ENCODE data around the gene PFDN5. TPM values are rescaled to one million over a fixed set of nuclear protein-coding genes. Genes with fewer than 3 reads are reported as not detected.

The PFDN5 gene
- total and polyA plus RNA-seq, 9 of the 15 experiments (the other 6 are each of a cell fraction or from before 2014, with no cell fraction given), result 361 to 1,636 (median 742) TPM

DNA sequence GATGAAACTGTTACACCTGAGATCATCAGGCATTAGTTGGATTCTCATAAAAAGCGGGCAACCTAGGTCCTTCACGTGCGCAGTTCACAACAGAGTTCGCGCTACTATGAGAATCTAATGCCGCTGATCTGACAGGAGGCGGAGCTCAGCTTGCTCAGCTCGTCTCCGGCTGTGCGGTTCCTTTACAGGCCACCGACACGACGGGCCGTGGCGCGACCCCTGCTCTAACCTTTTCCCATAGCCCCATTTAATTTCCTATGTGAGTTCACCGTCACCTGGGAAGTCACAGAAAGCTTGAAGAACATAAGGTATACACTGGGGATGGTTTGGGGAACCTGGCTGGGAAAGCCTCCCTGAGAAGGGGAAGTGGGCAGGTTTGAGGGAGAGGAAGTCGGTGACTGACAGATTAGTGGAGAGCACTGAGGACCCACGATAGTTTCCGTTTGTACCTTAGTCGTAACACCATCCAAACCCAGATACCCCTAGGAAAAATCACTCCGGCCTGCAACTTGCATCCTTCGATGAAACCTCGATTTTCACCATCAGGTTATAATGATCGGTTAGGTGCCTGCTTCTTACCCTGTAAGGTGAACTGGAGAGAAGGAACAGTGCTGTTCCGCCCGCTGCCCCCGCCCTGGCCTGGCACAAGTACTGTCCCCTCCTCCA, 28.9 kb downstream of the PFDN5 start (continued):
- TF ChIP-seq KAT7 (CRISPR knock-in tag; IDR thresholded peaks at IDR 0.05; ENCODE audit: borderline replicate concordance) (peak; percentile 94; the same call in 1 of the 2 replicates), SPI1 (IDR thresholded peaks at IDR 0.05; ENCODE audit: borderline replicate concordance, low read depth, low read length) (peak; percentile 99), ZBTB7A (IDR thresholded peaks at IDR 0.05; ENCODE audit: borderline replicate concordance, control insufficient read depth, low read depth, low read length) (0 out of 2 replicates have a peak, but pooled peaks have one; percentile 33), KDM5B (IDR thresholded peaks at IDR 0.05; ENCODE audit: insufficient replicate concordance, low read depth, low read length) (peak; percentile 68), BMI1 (IDR thresholded peaks at IDR 0.05; ENCODE audit: low read length) (no peak), CREB1 (IDR thresholded peaks at IDR 0.05) (no peak; the same call in 1 of the 2 replicates), CREB1 (CRISPR knock-in tag; IDR thresholded peaks at IDR 0.05) (0 out of 2 replicates have a peak, but pooled peaks have one; percentile 14)
- TF ChIP-seq, protein P1, sequence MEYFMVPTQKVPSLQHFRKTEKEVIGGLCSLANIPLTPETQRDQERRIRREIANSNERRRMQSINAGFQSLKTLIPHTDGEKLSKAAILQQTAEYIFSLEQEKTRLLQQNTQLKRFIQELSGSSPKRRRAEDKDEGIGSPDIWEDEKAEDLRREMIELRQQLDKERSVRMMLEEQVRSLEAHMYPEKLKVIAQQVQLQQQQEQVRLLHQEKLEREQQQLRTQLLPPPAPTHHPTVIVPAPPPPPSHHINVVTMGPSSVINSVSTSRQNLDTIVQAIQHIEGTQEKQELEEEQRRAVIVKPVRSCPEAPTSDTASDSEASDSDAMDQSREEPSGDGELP (CRISPR knock-in tag; IDR thresholded peaks at IDR 0.05; ENCODE audit: borderline replicate concordance), result 0 out of 2 replicates have a peak, but pooled peaks have one; percentile 26
- TF ChIP-seq, protein P2, sequence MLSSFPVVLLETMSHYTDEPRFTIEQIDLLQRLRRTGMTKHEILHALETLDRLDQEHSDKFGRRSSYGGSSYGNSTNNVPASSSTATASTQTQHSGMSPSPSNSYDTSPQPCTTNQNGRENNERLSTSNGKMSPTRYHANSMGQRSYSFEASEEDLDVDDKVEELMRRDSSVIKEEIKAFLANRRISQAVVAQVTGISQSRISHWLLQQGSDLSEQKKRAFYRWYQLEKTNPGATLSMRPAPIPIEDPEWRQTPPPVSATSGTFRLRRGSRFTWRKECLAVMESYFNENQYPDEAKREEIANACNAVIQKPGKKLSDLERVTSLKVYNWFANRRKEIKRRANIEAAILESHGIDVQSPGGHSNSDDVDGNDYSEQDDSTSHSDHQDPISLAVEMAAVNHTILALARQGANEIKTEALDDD (IDR thresholded peaks at IDR 0.05), result peak; percentile 55; the same call in 1 of the 2 replicates
- TF ChIP-seq, protein P3, sequence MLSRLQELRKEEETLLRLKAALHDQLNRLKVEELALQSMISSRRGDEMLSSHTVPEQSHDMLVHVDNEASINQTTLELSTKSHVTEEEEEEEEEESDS (CRISPR knock-in tag; IDR thresholded peaks at IDR 0.05), result no peak
- TF ChIP-seq, protein P4, sequence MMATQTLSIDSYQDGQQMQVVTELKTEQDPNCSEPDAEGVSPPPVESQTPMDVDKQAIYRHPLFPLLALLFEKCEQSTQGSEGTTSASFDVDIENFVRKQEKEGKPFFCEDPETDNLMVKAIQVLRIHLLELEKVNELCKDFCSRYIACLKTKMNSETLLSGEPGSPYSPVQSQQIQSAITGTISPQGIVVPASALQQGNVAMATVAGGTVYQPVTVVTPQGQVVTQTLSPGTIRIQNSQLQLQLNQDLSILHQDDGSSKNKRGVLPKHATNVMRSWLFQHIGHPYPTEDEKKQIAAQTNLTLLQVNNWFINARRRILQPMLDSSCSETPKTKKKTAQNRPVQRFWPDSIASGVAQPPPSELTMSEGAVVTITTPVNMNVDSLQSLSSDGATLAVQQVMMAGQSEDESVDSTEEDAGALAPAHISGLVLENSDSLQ (IDR thresholded peaks at IDR 0.05), result peak; percentile 94
- TF ChIP-seq, protein P5, sequence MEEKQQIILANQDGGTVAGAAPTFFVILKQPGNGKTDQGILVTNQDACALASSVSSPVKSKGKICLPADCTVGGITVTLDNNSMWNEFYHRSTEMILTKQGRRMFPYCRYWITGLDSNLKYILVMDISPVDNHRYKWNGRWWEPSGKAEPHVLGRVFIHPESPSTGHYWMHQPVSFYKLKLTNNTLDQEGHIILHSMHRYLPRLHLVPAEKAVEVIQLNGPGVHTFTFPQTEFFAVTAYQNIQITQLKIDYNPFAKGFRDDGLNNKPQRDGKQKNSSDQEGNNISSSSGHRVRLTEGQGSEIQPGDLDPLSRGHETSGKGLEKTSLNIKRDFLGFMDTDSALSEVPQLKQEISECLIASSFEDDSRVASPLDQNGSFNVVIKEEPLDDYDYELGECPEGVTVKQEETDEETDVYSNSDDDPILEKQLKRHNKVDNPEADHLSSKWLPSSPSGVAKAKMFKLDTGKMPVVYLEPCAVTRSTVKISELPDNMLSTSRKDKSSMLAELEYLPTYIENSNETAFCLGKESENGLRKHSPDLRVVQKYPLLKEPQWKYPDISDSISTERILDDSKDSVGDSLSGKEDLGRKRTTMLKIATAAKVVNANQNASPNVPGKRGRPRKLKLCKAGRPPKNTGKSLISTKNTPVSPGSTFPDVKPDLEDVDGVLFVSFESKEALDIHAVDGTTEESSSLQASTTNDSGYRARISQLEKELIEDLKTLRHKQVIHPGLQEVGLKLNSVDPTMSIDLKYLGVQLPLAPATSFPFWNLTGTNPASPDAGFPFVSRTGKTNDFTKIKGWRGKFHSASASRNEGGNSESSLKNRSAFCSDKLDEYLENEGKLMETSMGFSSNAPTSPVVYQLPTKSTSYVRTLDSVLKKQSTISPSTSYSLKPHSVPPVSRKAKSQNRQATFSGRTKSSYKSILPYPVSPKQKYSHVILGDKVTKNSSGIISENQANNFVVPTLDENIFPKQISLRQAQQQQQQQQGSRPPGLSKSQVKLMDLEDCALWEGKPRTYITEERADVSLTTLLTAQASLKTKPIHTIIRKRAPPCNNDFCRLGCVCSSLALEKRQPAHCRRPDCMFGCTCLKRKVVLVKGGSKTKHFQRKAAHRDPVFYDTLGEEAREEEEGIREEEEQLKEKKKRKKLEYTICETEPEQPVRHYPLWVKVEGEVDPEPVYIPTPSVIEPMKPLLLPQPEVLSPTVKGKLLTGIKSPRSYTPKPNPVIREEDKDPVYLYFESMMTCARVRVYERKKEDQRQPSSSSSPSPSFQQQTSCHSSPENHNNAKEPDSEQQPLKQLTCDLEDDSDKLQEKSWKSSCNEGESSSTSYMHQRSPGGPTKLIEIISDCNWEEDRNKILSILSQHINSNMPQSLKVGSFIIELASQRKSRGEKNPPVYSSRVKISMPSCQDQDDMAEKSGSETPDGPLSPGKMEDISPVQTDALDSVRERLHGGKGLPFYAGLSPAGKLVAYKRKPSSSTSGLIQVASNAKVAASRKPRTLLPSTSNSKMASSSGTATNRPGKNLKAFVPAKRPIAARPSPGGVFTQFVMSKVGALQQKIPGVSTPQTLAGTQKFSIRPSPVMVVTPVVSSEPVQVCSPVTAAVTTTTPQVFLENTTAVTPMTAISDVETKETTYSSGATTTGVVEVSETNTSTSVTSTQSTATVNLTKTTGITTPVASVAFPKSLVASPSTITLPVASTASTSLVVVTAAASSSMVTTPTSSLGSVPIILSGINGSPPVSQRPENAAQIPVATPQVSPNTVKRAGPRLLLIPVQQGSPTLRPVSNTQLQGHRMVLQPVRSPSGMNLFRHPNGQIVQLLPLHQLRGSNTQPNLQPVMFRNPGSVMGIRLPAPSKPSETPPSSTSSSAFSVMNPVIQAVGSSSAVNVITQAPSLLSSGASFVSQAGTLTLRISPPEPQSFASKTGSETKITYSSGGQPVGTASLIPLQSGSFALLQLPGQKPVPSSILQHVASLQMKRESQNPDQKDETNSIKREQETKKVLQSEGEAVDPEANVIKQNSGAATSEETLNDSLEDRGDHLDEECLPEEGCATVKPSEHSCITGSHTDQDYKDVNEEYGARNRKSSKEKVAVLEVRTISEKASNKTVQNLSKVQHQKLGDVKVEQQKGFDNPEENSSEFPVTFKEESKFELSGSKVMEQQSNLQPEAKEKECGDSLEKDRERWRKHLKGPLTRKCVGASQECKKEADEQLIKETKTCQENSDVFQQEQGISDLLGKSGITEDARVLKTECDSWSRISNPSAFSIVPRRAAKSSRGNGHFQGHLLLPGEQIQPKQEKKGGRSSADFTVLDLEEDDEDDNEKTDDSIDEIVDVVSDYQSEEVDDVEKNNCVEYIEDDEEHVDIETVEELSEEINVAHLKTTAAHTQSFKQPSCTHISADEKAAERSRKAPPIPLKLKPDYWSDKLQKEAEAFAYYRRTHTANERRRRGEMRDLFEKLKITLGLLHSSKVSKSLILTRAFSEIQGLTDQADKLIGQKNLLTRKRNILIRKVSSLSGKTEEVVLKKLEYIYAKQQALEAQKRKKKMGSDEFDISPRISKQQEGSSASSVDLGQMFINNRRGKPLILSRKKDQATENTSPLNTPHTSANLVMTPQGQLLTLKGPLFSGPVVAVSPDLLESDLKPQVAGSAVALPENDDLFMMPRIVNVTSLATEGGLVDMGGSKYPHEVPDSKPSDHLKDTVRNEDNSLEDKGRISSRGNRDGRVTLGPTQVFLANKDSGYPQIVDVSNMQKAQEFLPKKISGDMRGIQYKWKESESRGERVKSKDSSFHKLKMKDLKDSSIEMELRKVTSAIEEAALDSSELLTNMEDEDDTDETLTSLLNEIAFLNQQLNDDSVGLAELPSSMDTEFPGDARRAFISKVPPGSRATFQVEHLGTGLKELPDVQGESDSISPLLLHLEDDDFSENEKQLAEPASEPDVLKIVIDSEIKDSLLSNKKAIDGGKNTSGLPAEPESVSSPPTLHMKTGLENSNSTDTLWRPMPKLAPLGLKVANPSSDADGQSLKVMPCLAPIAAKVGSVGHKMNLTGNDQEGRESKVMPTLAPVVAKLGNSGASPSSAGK (IDR thresholded peaks at IDR 0.05), result peak; percentile 64

All from K562 (cell line).